Psoas muscle (tissue), 8 donors: ENCODE measurements around the gene DOCK8. TPM values are rescaled to one million over a fixed set of nuclear protein-coding genes. Genes with fewer than 3 reads are reported as not detected.

Source experiments
- ATAC-seq, 4 donors: fragments of 200-7000 bp; cut with Tn5 transposase; one replicate each; pipeline ENCODE4 v1.9.1; 2020; ENCODE audit warnings: moderate library complexity in 3 of 4, mild to moderate bottlenecking in 2 of 4
- DNase-seq, 2 donors: peaks; one replicate each; pipeline ENCODE4 v3.0.0-alpha.2; 2020
- H3K27ac ChIP-seq: fragments of 200-600 bp; one replicate; pipeline ENCODE4 v1.8.0; 2022
- H3K27me3 ChIP-seq, 3 donors: fragments of 200-600 bp in 1 of 3; one replicate each; pipeline versions ENCODE4 v1.6.1 to v1.8.0; 2013 to 2022; ENCODE audit warnings: low read length in 2 of 3, mild to moderate bottlenecking in 2 of 3, moderate library complexity in 1 of 3; ENCODE audit not compliant: insufficient read depth in 3 of 3
- H3K36me3 ChIP-seq, 2 donors: fragments of 200-600 bp in 1 of 2; one replicate each; pipeline versions ENCODE4 v1.6.1 to v1.8.0; 2013 to 2022; ENCODE audit warnings: low read depth in 1 of 2, mild to moderate bottlenecking in 1 of 2, moderate library complexity in 1 of 2; ENCODE audit not compliant: insufficient read depth in 1 of 2
- H3K4me1 ChIP-seq: fragments of 200-600 bp; one replicate; pipeline ENCODE4 v1.8.0; 2022
- H3K4me3 ChIP-seq: fragments of 200-600 bp; one replicate; pipeline ENCODE4 v1.8.0; 2022; ENCODE audit warnings: mild to moderate bottlenecking
- H3K9me3 ChIP-seq: fragments of 200-600 bp; one replicate; pipeline ENCODE4 v1.8.0; 2022
- CTCF ChIP-seq: fragments of 200-600 bp; IDR thresholded peaks from one replicate; pipeline ENCODE4 v1.8.0; 2022; ENCODE audit warnings: antibody characterized with exemption
- WGBS, 3 donors: extraction: QIAGEN DNeasy Blood & Tissue Kit; methylation state at CpG; one replicate each; pipeline versions ENCODE4 v1.1.6 to v1.1.7; 2013; 5-methylcytosine and 5-hydroxymethylcytosine counted together
- intact Hi-C, 2 donors: fragments of 100-400 bp; cut with DNase I; formaldehyde crosslinking; loops; one replicate each; pipeline versions ENCODE4 v1.11.0 to v1.14.2; 2022
- polyA plus RNA-seq, 3 donors: library from polyadenylated mRNA; stranded (reverse); fragments of 200-250 nt; gene quantifications; one replicate each; pipeline ENCODE4 v1.2.3, GENCODE V29; 2013
- total RNA-seq, 4 donors: library from RNA; stranded (reverse); fragmentation: NEBNext Ultra II Directional in 2 of 4; extraction: Animal tissue kit (Norgen Biotek cat#: 25700) in 2 of 4; gene quantifications; one replicate each; pipeline versions ENCODE4 v1.2.1 to v1.2.4, GENCODE V29; 2021 to 2023
- donor health status: healthy with polysubstance abuse.
- donor health status: DM: no; HTN: no; CAD: no; lungs with moderate emphysema.
- donor health status: Bipolar disorder and iron deficiency.
- donor health status: healthy.
- donor health status: DM: yes; HTN: yes; CAD: no.
- donor health status: DM: no; HTN: no; CAD: no.
- donor health status: DM: no; HTN: no; CAD: no.
- donor health status: DM: yes; HTN: yes; CAD: no.

The DOCK8 gene
- total and polyA plus RNA-seq, 7 donors, result 0.32 to 2.8 (median 2.0) TPM

DNA sequence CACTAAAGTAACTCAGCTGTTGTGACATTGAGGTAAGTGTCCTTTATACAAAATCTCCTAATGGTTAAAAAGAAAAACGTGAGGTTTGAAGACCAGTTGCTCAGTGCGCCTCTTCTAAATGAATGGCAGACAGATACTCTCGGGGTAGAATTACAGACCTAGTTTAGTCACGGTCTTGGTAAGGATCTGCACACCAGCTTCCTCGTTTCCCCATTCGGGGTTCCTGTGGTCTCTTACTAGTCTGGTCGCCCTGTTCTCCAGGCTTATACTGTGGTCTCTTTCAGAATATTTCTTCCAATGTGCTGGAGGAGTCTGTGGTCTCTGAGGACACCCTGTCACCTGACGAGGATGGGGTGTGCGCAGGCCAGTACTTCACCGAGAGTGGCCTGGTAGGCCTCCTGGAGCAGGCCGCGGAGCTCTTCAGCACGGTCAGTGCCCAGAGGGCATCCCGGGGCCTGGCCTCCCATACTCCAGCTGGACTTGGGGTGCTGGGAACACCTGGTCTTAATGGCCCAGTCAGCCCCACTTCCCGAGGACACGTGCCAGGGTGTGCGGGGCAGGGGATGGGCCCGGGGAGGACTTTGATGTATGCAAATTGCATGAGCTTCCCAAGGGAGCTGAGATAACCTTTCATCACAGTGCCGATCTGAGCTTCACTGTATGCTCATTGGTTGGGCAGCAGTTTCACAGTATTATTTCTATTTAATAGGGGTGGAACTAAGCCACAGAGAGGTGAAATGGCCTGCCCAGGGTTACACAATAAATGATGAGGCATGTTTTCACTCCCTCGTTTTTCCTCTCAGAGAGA lies 224.5 kb downstream of the DOCK8 start:
- Histone ChIP-seq H3K27me3 (no peaks in the 10 kb centered on the region), H3K4me3 (no peak overlapping the region), H3K27ac (peak overlapping the region; percentile 17), H3K4me1 (no peaks in the 10 kb centered on the region), H3K9me3 (no peaks in the 10 kb centered on the region), H3K36me3 (no peaks in the 10 kb centered on the region)
- intact Hi-C loops, result no loop called here
- 64 to 77% (median 71%) methylated on average over 20 of the region's 20 CpGs for WGBS, 3 donors
- DNase-seq (peak; percentile 30 to 60), ATAC-seq (peak; percentile 9 to 69 (median 56))
- no peak for TF ChIP-seq CTCF

- H3K27me3 ChIP-seq, result no peaks in the 10 kb centered on the region
- TF ChIP-seq CTCF, result no peak
- WGBS, 3 donors, result 75 to 87% (median 78%) methylated on average over 7 of the region's 7 CpGs
- H3K27ac ChIP-seq, result no peak overlapping the region
- H3K4me1 ChIP-seq, result no peaks in the 10 kb centered on the region
- H3K4me3 ChIP-seq, result no peak overlapping the region
- DNase-seq (no peak), ATAC-seq (no peak)
- intact Hi-C loops, result no loop called here
- no peaks in the 10 kb centered on the region for H3K9me3 ChIP-seq
- H3K36me3 ChIP-seq, result no peaks in the 10 kb centered on the region
These were observed 226.5 kb downstream of the DOCK8 start for GRCh38 chr9:441126-441525.

DNA sequence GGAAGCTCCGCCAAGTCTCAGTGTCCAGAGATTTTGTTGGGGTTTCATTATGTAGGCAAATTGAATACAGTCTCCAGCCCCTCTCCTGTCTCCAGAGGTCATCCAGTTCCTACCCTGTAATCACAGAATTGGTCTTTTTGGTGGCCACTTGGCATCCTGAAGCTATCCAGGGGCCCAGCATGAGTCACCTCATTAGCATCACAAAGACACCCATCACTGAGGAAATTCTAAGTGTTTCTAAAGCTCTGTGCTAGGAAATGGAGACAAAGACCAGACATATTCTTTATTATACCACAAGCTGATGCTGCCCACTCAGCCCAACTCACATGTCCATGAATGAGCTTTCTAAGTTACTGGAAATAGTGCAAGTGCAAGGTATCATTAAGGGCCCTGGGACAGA lies 229.9 kb downstream of the DOCK8 start:
- Histone ChIP-seq H3K4me3 (no peak overlapping the region), H3K36me3 (no peaks in the 10 kb centered on the region), H3K27me3 (no peaks in the 10 kb centered on the region), H3K4me1 (no peaks in the 10 kb centered on the region), H3K9me3 (no peaks in the 10 kb centered on the region), H3K27ac (no peak overlapping the region)
- intact Hi-C loops, result no loop called here
- ATAC-seq (no peak), DNase-seq (no peak)
- TF ChIP-seq CTCF, result no peak
- 92 to 100% (median 94%) methylated on average over 1 of the region's 1 CpG for WGBS, 3 donors

GRCh38 chr9:445033-445432 lies 230.4 kb downstream of the DOCK8 start:
- Histone ChIP-seq H3K4me1 (no peaks in the 10 kb centered on the region), H3K4me3 (no peak overlapping the region), H3K27ac (no peak overlapping the region), H3K27me3 (no peaks in the 10 kb centered on the region), H3K9me3 (no peaks in the 10 kb centered on the region), H3K36me3 (no peaks in the 10 kb centered on the region)
- DNase-seq (peak in 1 of 2 donors; percentile 60), ATAC-seq (no peak)
- no peak for TF ChIP-seq CTCF
- intact Hi-C loops, result no loop called here
- WGBS, 3 donors, result 38 to 63% (median 42%) methylated on average over 3 of the region's 3 CpGs
